ENCODE data around the gene UBE2D4.
"Not testable (repeated sequence)": the region's sequence is repeated elsewhere in the genome, so short reads cannot be mapped to it uniquely, and the experiment has no call there.

The UBE2D4 gene

GRCh38 chr7:43914795-43915194, 11.4 kb upstream of the UBE2D4 start:
- no peak for DNase-seq

- DNase-seq = no peak
Observed at GRCh38 chr7:43915907-43916306, 10.3 kb upstream of the UBE2D4 start.

GRCh38 chr7:43921423-43921822, 4.8 kb upstream of the UBE2D4 start:
- no peak for DNase-seq

- DNase-seq = no peak
Observed at GRCh38 chr7:43922726-43923125, 3.5 kb upstream of the UBE2D4 start.

GRCh38 chr7:43926798-43927123, 525 bp downstream of the UBE2D4 start:
- no peak for DNase-seq

- no peak for DNase-seq
Observed at GRCh38 chr7:43927810-43928209, 1.6 kb downstream of the UBE2D4 start.

GRCh38 chr7:43929529-43930457, 3.6 kb downstream of the UBE2D4 start:
- no peak for DNase-seq

GRCh38 chr7:43931346-43931745, 5.1 kb downstream of the UBE2D4 start:
- no peak for DNase-seq

- DNase-seq = no peak
Observed at GRCh38 chr7:43933902-43934560, 7.8 kb downstream of the UBE2D4 start.

- DNase-seq = no peak
Observed at GRCh38 chr7:43937444-43937843, 11.2 kb downstream of the UBE2D4 start.

GRCh38 chr7:43938892-43939482, 12.8 kb downstream of the UBE2D4 start:
- DNase-seq = no peak

- DNase-seq = no peak
Observed at GRCh38 chr7:43942250-43942649, 16.0 kb downstream of the UBE2D4 start.

- DNase-seq = no peak
Observed at GRCh38 chr7:43942997-43943396, 16.8 kb downstream of the UBE2D4 start.

- no peak for DNase-seq
Observed at GRCh38 chr7:43943417-43944187, 17.4 kb downstream of the UBE2D4 start.

- no peak for DNase-seq
Observed at GRCh38 chr7:43944286-43944685, 18.1 kb downstream of the UBE2D4 start.

- DNase-seq = no peak
Observed at GRCh38 chr7:43952028-43952427, 25.8 kb downstream of the UBE2D4 start.

- no peak for DNase-seq
Observed at GRCh38 chr7:43953071-43953470, 26.8 kb downstream of the UBE2D4 start.

GRCh38 chr7:43954524-43955228, 28.4 kb downstream of the UBE2D4 start:
- no peak for DNase-seq

- DNase-seq = no peak
Observed at GRCh38 chr7:43956027-43956426, 29.8 kb downstream of the UBE2D4 start.

GRCh38 chr7:43960933-43961332, 34.7 kb downstream of the UBE2D4 start:
- no peak for DNase-seq

GRCh38 chr7:43966392-43966791, 40.2 kb downstream of the UBE2D4 start:
- not testable (repeated sequence) for DNase-seq

All from activated CD8-positive, alpha-beta memory T cell treated with anti-CD3 and anti-CD28 coated beads for 24 hours (primary cell).